GM18861 (cell line): Measurements from ENCODE around the gene TBC1D1.

Source experiments
- ATAC-seq: cut with Tn5 transposase; IDR thresholded peaks from one replicate; pipeline ENCODE4 v1.9.1; 2021; ENCODE audit not compliant: unreplicated experiment

Gene TBC1D1

DNA sequence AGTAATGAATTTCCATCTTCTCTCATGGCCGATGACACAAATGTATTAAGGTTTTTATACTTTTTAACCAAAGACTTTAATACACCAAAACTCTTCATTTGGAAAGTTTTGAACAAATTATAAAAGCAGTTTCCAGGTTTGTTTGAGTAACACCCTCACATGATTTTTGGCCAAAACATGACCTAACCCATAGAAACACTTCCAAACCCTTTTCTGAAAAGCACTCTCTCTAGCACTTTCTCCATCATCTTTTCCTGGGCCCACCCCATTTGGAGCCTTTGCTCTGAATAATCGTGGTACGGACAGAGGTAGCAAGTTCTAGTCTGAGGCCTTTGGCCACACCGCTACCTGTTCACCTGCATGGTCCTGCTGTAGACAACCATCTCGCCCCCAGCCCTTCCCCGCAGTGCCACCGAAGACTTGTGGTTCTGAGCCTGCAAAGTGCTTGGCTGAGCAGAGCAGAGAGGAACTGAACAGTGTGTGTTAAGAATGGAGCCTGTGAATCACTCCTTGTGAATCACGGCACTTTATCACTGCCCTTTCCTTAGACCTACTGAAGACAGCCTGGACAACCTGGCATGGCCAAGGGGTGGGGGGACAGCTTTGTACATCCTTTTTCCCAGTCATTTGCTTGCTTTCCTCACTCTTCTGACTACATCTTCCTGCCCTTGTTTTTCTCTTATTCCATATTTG lies 251.1 kb downstream of the TBC1D1 start:
- ATAC-seq, result no peak

GRCh38 chr4:38144031-38144430 lies 253.1 kb downstream of the TBC1D1 start:
- ATAC-seq, result no peak

DNA sequence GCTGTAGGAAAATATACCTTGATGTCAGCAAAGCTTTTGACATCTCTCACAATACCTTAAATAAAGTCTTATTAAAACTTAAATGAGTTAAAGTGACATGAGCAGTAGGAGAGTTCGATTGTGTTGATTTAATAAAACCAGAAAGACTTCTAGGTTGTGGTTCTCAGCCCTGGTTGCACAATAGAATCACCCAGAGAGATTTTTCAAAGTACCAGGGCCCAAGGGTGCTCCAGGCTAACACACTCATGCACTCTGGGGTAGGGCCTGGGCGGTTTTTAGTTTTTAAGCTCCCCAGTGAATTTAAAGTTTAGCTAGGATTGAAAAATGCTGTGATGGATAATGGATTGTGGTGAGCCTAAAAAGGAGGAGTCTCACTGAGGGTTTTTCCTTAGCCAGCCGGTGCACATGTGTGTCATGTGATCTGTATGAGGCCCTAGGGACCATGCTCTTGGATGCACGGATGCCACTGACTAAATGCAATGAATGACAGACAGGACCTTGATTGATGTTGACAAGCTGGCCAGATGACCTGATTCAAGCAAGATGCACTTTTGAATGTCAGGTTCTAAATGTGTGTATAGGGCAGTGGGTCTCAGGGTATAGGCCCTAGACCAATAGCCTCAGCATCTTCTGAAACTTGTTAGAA lies 254.3 kb downstream of the TBC1D1 start:
- no peak for ATAC-seq

- ATAC-seq, result no peak
Observed at GRCh38 chr4:38145741-38146140, 254.9 kb downstream of the TBC1D1 start.

GRCh38 chr4:38146383-38146782 lies 255.5 kb downstream of the TBC1D1 start:
- no peak for ATAC-seq

DNA sequence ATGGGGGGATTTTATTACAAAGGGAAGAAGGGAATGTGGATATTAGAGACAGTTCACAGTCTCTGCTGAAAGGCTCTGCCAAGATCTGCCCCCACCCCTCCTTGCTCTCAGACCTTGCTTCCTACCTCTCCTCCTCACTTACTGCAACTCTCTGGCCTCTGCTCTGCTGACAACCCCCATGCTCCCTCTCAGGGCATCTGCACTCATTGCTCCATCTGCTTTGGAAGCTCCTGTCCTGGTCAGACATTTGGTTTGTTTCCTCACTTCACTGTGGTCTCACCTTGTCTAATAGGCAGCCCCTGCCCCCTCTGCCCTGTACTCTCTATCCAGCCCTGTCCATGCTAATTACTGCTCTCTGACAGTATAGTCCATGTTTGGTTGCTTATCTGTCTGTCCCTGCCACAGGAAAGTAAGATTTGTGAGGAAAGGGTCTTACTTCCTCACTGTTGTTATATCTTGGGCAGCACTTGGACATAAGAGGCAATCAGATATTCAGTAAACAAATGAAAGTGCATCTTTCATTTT lies 258.6 kb downstream of the TBC1D1 start:
- no peak for ATAC-seq

DNA sequence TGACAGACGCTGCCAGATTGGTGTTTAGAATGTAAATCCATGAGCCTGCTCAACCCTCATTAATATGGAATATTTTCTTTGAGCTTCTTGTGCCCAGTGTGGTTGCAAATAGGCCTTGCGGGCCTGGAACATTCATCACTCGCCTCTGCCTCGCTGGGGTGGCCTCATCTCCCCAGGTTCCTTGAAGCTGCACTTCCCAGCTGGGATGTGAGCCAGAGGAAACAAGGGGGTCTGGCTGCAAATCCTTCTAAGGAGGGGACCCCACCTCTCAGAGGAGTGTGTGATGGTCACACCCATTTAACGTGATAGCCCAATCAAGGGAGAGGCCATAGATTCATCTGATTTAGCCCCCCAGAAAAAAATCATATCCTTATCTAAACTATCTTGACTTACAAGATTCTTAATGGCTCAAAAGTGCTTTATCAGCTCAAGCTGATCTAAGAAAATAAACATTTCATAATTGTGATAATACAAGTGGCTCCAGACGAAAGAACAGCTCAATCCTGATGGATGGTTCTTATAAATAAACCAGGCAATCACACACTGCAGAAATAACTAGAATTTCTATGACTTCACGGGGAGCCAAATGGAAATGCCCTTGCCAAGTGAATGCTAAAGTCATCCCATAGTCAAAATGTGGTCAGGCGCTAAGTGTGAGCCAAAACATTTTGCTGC lies 259.2 kb downstream of the TBC1D1 start:
- ATAC-seq, result no peak

DNA sequence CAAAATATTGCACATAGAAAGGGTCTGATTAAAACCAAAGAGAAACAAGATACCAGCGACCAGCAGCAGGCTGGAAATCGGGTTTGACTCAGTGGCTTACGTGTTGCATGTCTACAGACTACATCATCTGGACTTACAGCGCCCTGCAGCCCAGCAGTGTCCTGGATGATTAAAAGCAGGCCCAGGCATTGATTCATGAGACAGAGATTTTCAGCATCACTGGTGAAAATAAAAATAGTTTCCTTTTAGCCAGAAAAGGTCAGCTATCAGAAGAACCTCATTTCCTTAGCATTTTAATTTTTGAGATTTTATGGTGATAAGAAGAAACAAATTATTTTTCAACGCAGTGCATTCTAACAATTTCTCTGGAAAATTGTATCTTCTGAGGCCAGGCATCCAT lies 259.9 kb downstream of the TBC1D1 start:
- ATAC-seq, result no peak

DNA sequence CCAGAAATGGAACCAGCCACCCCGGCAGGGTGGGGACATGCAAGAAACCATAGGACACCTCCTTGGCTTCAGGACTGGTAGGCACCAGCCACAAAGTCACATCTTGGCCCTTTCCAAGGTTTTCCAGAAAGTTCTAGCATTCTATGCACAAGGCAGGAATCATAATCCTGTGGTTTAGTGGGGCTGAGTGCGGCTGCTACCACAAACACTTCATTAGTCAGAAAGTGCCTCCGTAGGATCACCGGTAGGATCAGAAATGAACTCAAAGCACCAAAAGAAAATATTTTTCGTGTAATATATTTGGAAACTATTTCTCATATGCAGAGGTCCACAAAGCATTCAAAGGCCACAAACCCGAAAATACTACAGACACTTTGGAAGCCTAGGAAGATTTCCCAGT lies 261.0 kb downstream of the TBC1D1 start:
- no peak for ATAC-seq

- no peak for ATAC-seq
Observed at GRCh38 chr4:38152305-38152704, 261.4 kb downstream of the TBC1D1 start.

DNA sequence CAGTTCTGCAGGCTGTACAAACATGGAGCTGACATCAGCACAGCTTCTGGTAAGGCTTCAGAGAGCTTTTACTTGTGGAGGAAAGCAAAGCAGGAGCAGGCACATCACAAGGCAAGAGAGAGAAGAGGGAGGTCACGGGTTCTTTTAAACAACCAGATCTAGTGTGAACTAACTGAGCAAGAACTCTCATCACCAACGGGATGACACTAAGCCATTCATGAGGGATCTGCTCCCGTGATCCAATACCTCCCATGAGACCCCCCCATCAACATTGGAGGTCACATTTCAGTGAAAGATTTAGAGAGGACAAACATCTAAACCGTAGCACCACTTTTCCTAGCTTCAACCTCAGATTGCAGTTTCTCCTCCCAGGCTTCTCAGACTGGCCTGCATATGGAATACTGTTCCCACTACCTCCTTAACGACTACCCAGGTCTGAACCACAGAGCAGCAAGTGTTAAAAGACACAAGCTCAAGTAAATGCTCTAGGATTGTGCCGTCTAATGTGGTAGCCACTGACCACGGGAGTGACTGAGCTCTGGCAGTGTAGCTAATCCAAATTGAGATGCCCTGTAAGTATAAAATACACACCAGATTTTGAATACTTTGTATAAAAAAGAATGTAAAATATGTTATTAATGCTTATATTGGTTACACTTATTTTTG lies 262.0 kb downstream of the TBC1D1 start:
- ATAC-seq, result no peak

GRCh38 chr4:38153387-38153760 lies 262.5 kb downstream of the TBC1D1 start:
- ATAC-seq, result no peak

DNA sequence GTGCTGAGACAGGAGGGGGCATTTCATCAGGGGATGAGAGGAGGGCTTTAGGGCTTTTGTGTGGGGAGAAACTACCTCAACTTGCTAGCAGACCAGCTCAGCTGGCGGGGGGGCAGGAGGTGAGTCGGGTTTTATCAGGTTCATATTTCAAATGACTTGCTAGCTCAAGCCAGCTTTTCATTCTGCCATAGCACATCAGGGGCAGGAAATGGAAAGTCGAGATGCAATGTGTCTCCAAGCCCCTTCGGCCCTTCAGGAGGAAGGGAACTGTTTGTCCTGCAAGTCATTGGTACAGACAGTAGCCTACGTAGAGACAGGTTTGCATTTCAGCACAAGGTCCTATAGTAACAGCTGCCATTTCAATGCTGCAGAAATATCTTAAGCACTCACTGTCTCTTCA lies 263.4 kb downstream of the TBC1D1 start:
- no peak for ATAC-seq

DNA sequence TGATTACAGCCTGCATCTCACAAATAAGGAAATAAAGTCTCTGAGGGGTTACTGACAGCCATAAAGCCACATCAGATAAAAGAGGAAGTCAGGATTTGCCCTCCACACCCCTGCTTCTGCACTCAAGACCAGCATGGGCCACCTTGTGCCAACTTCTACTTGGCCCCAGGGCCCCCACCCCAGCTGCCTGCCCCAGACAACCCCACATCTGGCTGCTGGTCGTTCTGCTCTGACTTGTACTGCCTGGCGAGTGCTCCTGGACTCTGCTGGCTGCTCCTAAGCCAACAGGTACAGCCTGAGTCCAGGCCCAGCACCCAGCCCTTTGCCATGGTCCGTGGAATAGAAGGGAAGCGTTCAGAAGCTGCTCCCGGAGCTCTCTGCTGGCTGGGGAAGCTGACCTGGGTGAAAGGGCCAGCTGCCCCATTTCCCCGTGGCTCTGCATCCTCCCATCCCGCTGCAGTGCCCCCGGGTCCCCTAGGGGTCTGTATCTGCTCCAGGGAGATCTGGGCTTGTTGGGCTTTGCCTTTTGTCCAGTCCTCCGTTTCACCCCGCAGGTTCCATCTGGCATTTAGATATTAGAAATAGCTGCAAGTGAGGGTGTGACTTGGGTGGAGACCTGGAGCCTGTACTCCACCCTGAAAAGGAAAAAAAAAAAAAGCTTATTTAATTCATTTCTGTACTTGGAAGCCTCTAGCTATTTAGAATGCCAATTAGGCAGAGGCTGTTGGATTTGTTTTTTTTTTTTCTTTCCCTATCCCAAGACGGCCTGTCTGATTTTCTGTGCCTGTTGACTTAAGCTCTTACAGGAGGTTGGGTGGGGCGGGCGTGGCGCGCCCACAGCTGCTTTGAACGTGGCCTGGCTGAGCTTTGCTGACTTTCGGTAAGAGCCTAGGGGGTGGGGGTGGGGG lies 264.1 kb downstream of the TBC1D1 start:
- no peak for ATAC-seq

GRCh38 chr4:38155589-38156294 lies 264.9 kb downstream of the TBC1D1 start:
- ATAC-seq, result no peak

DNA sequence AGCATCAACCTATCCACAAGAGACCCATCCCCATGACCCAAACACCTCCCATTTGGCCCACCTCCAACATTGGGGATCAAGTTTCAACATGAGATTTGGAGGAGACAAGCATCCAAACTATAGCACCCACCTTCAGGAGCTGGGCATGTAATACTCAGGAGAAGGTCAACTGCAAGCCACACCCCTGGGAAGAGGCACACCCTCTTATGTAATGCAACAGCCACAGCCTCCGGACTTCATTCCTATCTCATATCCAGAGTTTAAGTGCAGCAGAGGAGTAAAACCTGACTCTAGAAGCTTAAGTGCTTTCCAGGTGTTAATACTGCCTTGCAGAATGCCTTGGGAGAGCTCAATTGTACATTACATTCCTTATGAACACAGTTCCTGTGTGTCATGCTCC lies 266.7 kb downstream of the TBC1D1 start:
- no peak for ATAC-seq

DNA sequence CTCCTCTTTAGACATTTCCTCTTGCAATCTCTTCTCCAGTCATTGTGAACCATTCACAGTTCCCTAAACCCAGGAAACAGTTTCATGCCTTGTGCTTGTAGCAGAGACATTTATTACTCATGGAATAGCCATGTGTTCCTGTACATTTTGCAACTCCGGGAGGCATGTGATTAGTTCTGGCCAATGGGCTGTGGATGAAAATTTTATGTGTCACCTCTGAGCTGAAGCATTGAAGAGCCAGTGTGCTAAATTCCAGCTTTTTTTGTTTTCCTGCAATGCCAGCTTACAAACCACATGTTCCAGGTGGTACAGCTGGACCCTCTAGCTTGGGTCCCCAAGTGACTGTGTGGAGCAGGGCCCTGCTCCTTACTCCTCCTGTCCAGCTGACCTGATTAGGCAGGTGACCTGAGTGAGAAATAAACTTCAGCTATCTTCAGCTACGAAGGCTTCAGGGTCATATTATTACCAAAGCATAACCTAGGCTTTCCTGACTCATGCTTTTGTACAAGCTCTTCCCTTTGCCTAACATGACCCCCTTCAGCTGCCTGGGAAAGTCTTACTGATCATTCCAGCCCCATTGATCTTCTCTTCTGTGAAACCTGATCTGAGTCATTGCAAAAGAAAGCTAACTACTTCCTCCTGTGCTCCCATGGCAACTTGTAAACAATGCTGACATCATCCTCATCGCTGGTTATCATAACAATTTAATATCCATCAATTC lies 269.8 kb downstream of the TBC1D1 start:
- peak; percentile 85 for ATAC-seq

DNA sequence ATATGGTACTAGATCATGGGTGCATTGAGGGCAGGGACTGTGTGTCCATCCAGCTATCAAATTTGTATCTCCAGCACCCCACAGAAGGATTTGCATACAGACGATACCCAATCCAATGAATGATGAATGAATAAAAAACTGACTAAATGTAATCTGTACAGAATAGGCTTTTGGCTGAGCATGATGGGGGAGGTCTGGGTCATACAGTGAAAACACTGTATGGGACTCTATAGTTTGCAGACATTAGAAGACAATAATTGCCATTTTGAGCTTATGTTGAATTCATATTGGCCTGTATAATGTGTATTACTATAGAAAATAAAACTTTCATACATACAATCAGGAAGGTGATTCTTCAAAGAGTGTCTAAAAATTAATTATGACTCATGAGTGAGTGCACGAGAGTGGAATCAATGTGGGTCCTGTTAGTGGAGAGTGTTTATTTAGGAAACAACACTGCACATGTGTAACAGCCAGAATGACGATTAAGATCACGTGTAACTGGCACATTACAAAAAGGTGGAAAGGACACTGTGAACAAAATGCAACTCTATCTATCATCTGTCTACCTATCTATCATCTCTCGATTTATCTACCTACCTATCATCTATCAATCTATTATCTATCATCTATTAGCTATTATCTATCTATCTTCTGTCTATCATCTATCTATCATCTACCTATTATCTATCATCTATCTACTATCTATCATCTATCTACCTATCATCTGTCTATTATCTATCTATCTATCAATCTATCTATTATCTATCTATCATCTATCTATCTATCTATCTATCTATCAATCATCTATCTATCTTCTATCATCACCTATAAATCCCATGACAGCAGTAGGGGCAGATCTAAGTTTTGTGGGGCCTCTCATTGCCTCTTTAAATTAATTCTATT lies 270.6 kb downstream of the TBC1D1 start:
- ATAC-seq, result no peak
